Erythroblast (primary cell): ENCODE data around the gene ALPG.
"Not testable (repeated sequence)": the region's sequence is repeated elsewhere in the genome, so short reads cannot be mapped to it uniquely, and the experiment has no call there.

Experiments
- DNase-seq, 2 experiments: peaks; one replicate each; lab custom pipeline; 2025; lab: John Stamatoyannopoulos, UW
- GATA1 ChIP-seq: IDR thresholded peaks from 2 replicates; pipeline ENCODE4 v1.6.1; 2011; ENCODE audit warnings: low read depth, mild to moderate bottlenecking, control low read depth, low read length, moderate library complexity
- POLR2A ChIP-seq: IDR thresholded peaks from 2 replicates; pipeline ENCODE4 v1.6.1; 2011; ENCODE audit warnings: mild to moderate bottlenecking, low read length

ALPG gene

DNA sequence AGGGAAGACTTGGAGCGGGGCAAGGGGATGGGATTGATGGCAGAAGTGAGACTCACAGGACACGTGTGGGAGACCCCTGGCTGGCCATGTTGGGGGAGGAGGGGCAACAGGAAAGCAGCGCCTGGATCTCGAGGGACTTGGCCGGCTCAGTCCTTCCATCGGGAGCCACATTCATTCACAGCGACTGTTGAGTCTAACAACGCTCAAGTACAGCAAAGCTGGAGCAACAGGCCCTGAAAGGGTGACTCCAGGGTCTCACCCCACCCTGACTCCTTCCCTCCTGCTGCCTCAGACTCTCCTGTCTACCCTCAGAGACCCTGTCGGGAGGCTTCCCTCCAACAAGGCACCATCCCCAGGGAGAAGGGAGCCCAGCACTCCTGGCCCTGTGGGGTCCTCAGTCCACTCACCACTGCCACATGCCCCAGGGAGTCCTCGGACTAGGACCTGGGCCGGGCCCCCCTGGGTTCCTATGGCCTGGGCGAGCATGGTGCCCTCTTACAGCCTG lies 34.6 kb downstream of the ALPG start:
- DNase-seq, result no peak
- TF ChIP-seq POLR2A (no peak), GATA1 (no peak)

DNA sequence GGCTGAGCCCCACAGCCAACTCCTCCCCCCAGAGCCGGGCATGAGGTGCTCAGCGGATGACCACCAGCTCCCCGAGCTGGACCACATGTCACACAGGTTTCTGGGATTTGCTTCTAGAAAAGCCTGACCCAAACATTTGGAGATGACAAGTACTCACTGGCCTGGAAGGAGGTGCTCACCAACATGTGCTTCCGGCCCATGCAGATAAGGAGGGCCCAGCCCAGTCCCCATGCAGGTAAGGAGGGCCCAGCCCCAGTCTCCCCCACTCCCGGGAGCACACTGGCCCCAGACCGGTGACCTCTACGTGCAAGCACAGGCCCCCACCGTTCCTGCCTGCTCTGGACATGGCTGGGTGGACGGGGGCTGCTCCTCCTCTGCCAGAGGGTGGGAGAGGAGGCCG lies 35.3 kb downstream of the ALPG start:
- not testable (repeated sequence) for DNase-seq

DNA sequence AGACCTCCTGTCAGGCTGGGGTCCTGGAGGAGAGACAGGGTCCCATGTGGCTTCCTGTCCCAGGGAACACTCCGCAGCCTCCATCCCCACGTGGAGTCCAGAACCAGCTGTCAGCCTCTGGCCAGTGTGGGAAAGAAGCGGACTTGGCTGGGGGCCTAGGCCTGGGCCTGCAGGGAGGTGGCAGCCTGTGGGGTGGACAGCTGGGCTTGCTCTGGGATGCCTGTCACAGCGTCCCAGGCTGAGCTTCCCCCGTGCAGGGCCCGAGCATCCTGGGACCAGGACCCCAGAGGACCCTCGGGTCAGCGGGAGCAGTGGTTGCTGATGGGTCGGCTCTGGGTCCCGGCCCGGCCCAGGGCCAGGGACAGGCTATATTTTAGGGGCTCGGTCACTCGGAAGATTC lies 35.8 kb downstream of the ALPG start:
- not testable (repeated sequence) for DNase-seq

DNA sequence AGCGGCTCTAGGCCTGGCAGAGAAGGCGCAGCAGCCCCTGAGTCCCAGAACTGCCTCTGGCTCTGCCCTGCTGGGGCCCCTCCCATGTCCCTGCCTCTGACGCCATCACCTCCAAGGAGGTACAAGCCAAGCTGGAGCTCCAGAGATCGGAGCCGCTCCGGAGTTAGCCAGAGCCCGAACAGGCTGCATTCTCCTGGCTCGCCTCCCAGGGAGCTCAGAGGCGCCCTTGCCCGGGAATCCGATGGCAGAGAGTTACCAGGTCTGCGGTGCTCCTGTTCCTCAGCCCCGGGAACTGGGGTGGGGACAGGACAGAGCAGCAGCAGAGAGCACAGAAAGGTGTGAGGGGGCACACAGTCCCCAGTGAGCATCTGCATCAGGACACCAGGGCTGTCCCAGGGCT lies 36.4 kb downstream of the ALPG start:
- DNase-seq, result not testable (repeated sequence)

DNA sequence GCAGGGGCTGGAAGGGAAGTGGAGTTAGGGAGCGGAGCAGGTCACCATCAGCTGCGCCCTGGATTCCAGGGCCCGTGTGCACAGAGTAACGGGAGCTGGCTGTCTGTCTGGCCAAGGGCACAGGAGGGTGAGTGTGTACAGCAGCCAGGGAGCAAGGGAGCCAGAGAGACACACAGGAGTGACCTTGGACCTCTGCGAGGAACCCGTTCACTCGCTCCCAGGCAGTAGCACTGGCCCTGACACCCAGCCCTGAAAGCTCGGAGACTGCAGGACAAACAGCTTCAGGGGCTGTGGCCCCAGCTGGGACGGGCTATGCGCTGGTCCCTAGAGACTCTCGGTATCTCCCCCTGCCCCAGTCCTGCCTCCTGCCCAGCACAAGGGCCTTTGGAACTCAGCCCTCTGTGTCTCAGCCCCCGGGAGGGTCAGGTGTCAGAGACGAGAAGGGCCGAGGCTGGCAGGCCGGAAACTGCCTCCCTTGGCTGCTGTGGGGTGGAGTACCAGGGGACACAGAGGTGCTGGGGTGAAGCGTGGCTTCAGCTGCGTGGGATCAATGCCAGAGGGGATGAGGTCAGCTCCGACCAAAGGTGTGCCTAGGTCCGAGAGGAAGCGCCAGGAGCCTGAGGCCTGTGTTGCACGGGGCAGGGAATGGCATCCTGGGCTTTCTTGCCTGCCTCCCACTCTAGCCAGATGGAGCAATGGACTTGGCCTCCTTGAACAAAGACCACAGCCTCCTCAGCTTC lies 37.2 kb downstream of the ALPG start:
- not testable (repeated sequence) for DNase-seq

DNA sequence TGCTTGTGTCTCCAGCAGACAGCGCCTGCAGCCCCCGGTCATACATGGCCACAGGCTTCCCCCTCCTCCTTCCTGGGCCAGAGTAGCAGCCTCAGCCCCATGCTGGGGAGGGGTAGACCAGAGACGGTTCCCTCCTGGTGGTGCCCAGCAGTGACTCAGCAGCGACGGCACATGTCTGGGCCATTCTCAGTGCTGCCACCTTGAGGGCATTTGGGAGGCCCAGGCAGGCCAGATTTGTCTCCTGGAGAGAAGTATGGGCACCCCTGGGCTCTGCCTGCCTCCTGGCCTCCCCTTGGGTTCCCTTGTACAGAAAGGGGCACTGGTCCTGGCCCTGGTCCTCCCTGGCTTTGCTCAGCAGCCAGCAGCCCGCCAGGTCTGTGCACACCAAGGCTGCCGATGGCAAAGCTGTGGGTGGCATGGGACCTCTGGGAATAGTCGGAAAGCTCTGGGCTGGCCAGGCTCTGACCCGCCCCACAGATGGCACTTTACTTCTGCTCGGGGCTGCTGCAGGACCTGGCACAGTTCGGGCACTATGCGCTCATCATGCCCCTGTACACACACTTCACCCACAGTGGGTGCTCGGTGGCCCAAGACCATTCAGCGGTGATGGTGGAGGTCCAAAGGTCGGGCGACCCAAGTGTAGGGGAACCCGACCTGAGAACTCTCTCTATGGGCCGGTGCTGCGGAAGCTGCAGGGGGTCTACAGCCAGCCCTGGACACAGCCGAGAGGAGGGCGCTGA lies 37.9 kb downstream of the ALPG start:
- peak; percentile 56 to 67 for DNase-seq
- no peak for TF ChIP-seq GATA1
- no peak for TF ChIP-seq POLR2A

DNA sequence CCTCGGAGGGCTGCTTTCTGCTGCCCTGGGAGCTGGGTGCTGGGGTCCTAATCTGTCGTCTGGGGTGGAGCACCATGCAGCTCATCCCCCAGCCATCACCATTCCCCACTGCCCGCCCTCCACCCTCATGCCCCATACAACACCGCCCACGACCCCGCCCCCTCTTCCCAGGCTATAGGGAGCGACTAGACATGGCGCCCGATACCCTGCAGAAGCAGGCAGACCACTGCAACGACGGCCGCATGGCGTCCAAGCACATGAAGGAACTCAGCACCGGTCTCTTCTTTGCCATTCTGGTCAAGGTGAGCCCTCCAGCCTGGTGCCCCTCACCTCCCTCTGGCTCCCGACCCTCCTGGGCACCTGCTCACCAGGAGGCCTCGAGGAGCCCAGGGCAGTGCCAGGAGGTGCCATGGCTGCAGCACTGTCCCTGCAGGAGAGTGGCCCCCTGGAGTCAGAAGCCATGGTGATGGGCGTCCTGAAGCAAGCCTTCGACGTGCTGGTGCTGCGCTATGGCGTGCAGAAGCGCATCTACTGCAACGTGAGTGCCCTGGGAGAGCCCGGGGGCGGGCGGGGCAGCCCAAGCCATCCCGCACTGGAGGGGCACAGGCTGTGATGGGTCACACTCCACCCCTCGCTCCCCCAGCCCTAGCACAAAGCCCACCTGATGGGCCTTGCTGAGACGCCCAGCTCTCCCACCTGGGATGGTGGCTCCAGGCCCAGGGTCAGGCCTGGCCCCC lies 38.7 kb downstream of the ALPG start:
- not testable (repeated sequence) for DNase-seq

DNA sequence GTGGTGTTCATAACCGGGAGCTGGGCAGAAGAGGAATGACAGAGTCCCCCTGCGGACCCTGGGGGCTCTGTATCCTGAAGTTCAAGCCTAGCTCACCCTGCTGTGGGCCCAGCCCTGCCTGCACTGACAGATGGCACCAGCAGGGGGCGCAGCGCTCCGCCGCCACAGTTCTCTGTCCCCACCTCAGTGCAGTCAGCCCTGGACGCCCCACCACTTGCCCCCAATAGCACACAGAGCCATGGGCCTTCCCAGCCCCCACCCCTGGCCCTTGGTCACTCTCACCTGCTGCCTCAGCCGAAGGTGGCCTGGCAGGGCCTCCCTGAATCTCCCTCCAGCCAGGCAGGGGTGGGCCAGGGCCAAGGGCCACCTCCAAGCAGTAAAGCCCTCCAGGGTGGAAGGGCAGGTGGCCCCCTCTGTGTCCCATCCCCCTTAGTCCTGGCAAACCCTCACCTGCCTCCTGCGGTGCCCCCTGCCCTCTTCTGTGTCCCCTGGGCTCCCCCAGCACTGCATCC lies 39.7 kb downstream of the ALPG start:
- not testable (repeated sequence) for DNase-seq

DNA sequence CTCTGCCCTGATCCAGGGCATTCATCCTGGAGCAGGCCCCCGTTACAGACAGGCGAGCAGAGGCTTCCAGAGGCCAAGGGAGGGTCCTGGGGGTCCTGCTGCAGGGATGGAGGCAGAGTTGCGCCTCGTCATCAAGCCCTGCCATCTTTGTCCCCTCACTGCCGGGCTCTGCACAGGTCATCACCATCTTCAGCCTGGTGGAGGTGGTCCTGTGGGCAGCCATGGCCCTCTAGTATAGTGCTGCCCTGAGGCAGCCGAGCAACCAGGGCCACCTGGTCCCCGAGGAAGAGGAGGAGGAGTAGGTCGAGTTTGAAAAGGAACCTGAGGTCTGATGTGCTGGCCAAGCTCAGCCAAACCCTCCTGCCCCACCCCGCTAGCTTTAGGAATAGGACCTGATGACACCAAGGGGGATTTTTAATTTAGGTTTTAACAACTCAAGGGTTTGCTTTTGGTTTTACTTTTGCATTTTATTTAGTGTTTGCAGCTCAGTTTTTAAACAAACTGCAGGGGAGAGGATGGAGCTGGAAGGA lies 40.5 kb downstream of the ALPG start:
- TF ChIP-seq POLR2A, result no peak
- no peak for TF ChIP-seq GATA1
- no peak for DNase-seq

DNA sequence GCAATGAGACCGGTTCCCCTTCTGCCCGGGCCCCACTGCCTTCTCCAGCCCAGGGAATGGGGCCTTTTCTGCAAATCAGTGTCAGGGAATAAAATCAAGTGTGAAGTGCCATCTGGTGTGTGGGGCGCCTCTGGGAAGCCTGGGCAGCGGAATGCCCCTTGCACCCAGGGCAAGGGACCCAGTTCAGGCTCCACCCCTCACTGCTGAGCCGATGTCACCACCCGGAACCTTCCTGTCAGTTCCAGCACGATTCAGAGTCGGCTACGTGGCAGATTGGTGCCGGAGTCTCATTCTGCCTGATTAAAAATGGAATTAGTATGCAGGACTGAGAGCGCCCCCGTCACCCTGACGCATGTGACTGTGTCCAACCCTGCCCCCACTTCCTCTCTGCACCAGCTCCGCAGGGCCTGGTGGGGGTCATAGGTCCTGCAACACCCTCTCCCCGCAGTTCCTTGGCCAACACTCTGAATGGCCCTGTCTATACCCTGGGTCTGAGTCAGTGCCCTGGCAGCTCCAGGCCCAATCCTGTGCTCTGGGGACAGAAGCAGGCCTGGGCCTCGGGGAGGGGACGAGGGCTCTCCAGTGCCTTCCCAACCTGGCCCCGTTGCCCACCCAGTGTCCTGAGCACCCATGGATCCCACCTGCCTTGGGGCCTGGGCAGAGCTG lies 41.1 kb downstream of the ALPG start:
- no peak for DNase-seq
- TF ChIP-seq POLR2A (no peak), GATA1 (no peak)

DNA sequence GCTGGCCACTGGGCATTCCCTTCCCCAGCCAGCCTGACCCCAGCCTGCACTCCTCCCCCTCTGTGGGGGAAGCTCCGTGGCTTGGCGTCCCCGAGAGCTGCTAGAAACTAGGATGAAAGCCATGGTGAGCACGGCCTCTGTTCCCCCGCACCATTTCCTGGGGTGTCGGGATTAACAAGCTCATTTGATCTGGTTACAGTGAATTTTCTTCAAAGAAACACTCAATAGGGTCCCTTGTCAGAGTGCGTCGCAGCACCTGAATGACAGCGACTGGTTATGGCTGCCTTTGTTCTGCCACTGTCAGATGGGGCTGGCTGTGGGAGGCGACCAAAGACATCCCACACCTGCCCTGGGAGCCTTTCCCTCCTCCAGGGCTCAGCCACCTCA lies 41.7 kb downstream of the ALPG start:
- no peak for DNase-seq
- TF ChIP-seq GATA1 (no peak), POLR2A (no peak)

DNA sequence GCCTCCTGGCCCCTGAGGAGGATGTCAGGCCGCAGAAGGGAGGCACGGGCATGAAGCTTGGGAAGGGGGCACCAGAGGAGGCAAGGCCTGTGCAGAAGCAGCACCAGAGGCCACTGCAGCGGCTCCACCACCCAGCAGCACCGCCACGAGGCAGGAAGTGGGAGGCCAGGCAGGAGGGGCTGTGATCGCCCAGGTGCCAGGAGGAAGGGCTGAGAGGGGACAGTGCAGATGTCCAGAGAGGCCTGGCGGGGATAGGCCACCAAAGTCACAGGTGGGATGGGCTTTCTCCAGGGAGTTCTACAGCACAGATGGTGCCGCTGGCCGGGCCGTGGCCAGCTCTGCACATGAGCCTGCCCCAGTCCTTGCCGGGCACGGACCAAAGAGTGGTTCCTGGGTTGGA lies 43.3 kb downstream of the ALPG start:
- TF ChIP-seq POLR2A (no peak), GATA1 (no peak)

DNA sequence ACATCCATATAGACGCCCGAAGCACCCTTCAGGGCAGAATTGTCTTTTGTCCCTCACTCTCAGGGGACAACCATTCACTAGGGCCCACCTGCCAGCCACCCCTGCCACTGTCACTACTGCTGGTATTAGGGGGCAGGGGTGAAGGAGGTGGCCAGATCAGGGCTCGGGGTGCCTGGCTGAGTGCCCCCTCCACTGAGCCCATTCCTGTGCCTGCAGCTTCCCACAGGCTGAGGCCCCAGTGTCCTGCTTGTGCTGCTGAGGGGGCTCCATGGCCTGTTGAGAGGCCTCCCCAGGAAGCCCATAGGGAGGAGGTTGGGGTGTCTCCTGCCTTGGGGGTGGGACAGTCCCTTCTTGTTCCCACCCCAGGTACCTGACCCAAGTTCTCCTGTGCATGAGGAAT lies 45.0 kb downstream of the ALPG start:
- not testable (repeated sequence) for DNase-seq

More for the DNA sequence above, 43.3 kb downstream of the ALPG start:
- no peak for DNase-seq

DNA sequence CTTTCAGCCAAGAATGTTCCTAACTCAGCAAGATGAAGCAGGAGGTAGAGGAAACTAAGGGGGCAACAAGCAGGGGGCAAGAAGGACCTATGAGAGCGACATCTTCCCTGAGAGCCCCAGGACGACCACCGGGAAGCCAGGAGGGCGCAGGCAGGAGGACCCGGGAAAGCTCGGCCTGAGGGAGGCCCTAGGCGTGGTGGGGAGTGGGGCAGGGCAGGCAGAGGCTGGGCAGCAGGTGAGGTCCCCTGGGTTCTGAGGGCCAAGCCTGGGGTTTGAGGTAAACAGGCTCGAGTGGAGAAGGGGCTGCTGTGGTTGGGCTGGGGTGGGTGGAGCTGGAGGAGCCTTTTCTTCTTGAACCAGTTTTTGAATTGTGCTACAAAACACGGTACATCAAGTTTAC lies 48.0 kb downstream of the ALPG start:
- no peak for DNase-seq
- no peak for TF ChIP-seq GATA1
- no peak for TF ChIP-seq POLR2A
